22Rv1 (cell line): Measurements from ENCODE around the gene MIB2.

Source experiments
- CTCF ChIP-seq: fragments of 450-650 bp; IDR thresholded peaks from 2 replicates; pipeline ENCODE4 v1.5.1; 2017; ENCODE audit warnings: mild to moderate bottlenecking
- ZFX ChIP-seq: fragments of 450-650 bp; IDR thresholded peaks from 2 replicates; pipeline ENCODE4 v1.6.1; 2017; ENCODE audit warnings: antibody characterized with exemption, borderline replicate concordance

- TF ChIP-seq CTCF: no peak
- TF ChIP-seq ZFX: no peak
Observed at GRCh38 chr1:1664941-1665814, 49.9 kb downstream of the MIB2 start.
